Psoas muscle (tissue), 8 donors: Measurements from ENCODE around the gene GTSF1L. TPM values are rescaled to one million over a fixed set of nuclear protein-coding genes. Genes with fewer than 3 reads are reported as not detected.

Source experiments
- ATAC-seq, 4 donors: fragments of 200-7000 bp; cut with Tn5 transposase; one replicate each; pipeline ENCODE4 v1.9.1; 2020; ENCODE audit warnings: moderate library complexity in 3 of 4, mild to moderate bottlenecking in 2 of 4
- DNase-seq, 2 donors: peaks; one replicate each; pipeline ENCODE4 v3.0.0-alpha.2; 2020
- H3K27ac ChIP-seq: fragments of 200-600 bp; one replicate; pipeline ENCODE4 v1.8.0; 2022
- H3K27me3 ChIP-seq, 3 donors: fragments of 200-600 bp in 1 of 3; one replicate each; pipeline versions ENCODE4 v1.6.1 to v1.8.0; 2013 to 2022; ENCODE audit warnings: low read length in 2 of 3, mild to moderate bottlenecking in 2 of 3, moderate library complexity in 1 of 3; ENCODE audit not compliant: insufficient read depth in 3 of 3
- H3K36me3 ChIP-seq, 2 donors: fragments of 200-600 bp in 1 of 2; one replicate each; pipeline versions ENCODE4 v1.6.1 to v1.8.0; 2013 to 2022; ENCODE audit warnings: low read depth in 1 of 2, mild to moderate bottlenecking in 1 of 2, moderate library complexity in 1 of 2; ENCODE audit not compliant: insufficient read depth in 1 of 2
- H3K4me1 ChIP-seq: fragments of 200-600 bp; one replicate; pipeline ENCODE4 v1.8.0; 2022
- H3K4me3 ChIP-seq: fragments of 200-600 bp; one replicate; pipeline ENCODE4 v1.8.0; 2022; ENCODE audit warnings: mild to moderate bottlenecking
- H3K9me3 ChIP-seq: fragments of 200-600 bp; one replicate; pipeline ENCODE4 v1.8.0; 2022
- CTCF ChIP-seq: fragments of 200-600 bp; IDR thresholded peaks from one replicate; pipeline ENCODE4 v1.8.0; 2022; ENCODE audit warnings: antibody characterized with exemption
- whole genome bisulfite sequencing, 3 donors: extraction: QIAGEN DNeasy Blood & Tissue Kit; methylation state at CpG; one replicate each; pipeline versions ENCODE4 v1.1.6 to v1.1.7; 2013; 5-methylcytosine and 5-hydroxymethylcytosine counted together
- intact Hi-C, 2 donors: fragments of 100-400 bp; cut with DNase I; formaldehyde crosslinking; loops; one replicate each; pipeline versions ENCODE4 v1.11.0 to v1.14.2; 2022
- polyA plus RNA-seq, 3 donors: library from polyadenylated mRNA; stranded (reverse); fragments of 200-250 nt; gene quantifications; one replicate each; pipeline ENCODE4 v1.2.3, GENCODE V29; 2013
- total RNA-seq, 4 donors: library from RNA; stranded (reverse); fragmentation: NEBNext Ultra II Directional in 2 of 4; extraction: Animal tissue kit (Norgen Biotek cat#: 25700) in 2 of 4; gene quantifications; one replicate each; pipeline versions ENCODE4 v1.2.1 to v1.2.4, GENCODE V29; 2021 to 2023
- donor health status: healthy with polysubstance abuse.
- donor health status: DM: no; HTN: no; CAD: no; lungs with moderate emphysema.
- donor health status: Bipolar disorder and iron deficiency.
- donor health status: healthy.
- donor health status: DM: yes; HTN: yes; CAD: no.
- donor health status: DM: no; HTN: no; CAD: no.
- donor health status: DM: no; HTN: no; CAD: no.
- donor health status: DM: yes; HTN: yes; CAD: no.

The GTSF1L gene
- total and polyA plus RNA-seq, 7 donors: not detected

GRCh38 chr20:43767686-43768474, 41.1 kb upstream of the GTSF1L start:
- ATAC-seq (no peak), DNase-seq (no peak)
- intact Hi-C loops: loop anchor here in 1 of 2 donors (10.0 kb wide), 1 partner anchor 553 kb away; no protein-coding TSS in a partner anchor
- Histone ChIP-seq H3K27me3 (peaks cover 0 to 48% (median 7%) of the 10 kb centered on the region in 3 donors), H3K4me1 (no peaks in the 10 kb centered on the region), H3K4me3 (no peak overlapping the region), H3K9me3 (no peaks in the 10 kb centered on the region), H3K27ac (no peak overlapping the region), H3K36me3 (no peaks in the 10 kb centered on the region)
- 20 to 27% (median 25%) methylated on average over 5 of the region's 5 CpGs for WGBS, 3 donors
- TF ChIP-seq CTCF: no peak

GRCh38 chr20:43766917-43767316, 40.1 kb upstream of the GTSF1L start:
- Histone ChIP-seq H3K4me1 (no peaks in the 10 kb centered on the region), H3K36me3 (no peaks in the 10 kb centered on the region), H3K27ac (no peak overlapping the region), H3K9me3 (no peaks in the 10 kb centered on the region), H3K4me3 (no peak overlapping the region), H3K27me3 (peaks cover 0 to 44% (median 7%) of the 10 kb centered on the region in 3 donors)
- WGBS, 3 donors: 30 to 42% (median 31%) methylated on average over 9 of the region's 9 CpGs
- ATAC-seq: no peak
- TF ChIP-seq CTCF: no peak
- intact Hi-C loops: loop anchor here in 1 of 2 donors (10.0 kb wide), 1 partner anchor 552 kb away; no protein-coding TSS in a partner anchor
- DNase-seq: no peak

- 16 to 39% (median 25%) methylated on average over 6 of the region's 6 CpGs for WGBS, 3 donors
- Histone ChIP-seq H3K9me3 (no peaks in the 10 kb centered on the region), H3K4me3 (no peak overlapping the region), H3K27me3 (peaks cover 0 to 44% (median 7%) of the 10 kb centered on the region in 3 donors), H3K27ac (no peak overlapping the region), H3K4me1 (no peaks in the 10 kb centered on the region), H3K36me3 (no peaks in the 10 kb centered on the region)
- intact Hi-C loops: loop anchor here in 1 of 2 donors (10.0 kb wide), 1 partner anchor 552 kb away; no protein-coding TSS in a partner anchor
- no peak for TF ChIP-seq CTCF
- DNase-seq: no peak
- no peak for ATAC-seq
Measured at GRCh38 chr20:43766385-43766784, 39.6 kb upstream of the GTSF1L start.

- H3K27ac ChIP-seq: no peak overlapping the region
- intact Hi-C loops: loop anchor here in 1 of 2 donors (10.0 kb wide), 1 partner anchor 551 kb away; no protein-coding TSS in a partner anchor
- H3K27me3 ChIP-seq: peaks cover 0 to 42% (median 7%) of the 10 kb centered on the region in 3 donors
- WGBS, 3 donors: 43 to 49% (median 44%) methylated on average over 6 to 7 of the region's 7 CpGs
- no peaks in the 10 kb centered on the region for H3K36me3 ChIP-seq
- no peaks in the 10 kb centered on the region for H3K4me1 ChIP-seq
- no peak overlapping the region for H3K4me3 ChIP-seq
- DNase-seq (no peak), ATAC-seq (no peak)
- no peak for TF ChIP-seq CTCF
- no peaks in the 10 kb centered on the region for H3K9me3 ChIP-seq
Measured at GRCh38 chr20:43765916-43766315, 39.1 kb upstream of the GTSF1L start.
